Stimulated activated naive CD8-positive, alpha-beta T cell treated with anti-CD3 and anti-CD28 coated beads, Interleukin-15, amount 100 ng/mL, for 72 hours (primary cell): Measurements from ENCODE around the gene NUDT22.

Experiments
- ATAC-seq: fragments of 150-1000 bp; cut with Tn5 transposase; 2 replicates; pipeline ENCODE4 v1.10.0; 2021; ENCODE audit warnings: mild to moderate bottlenecking, moderate library complexity
- DNase-seq, 2 donors: peaks; one replicate each; pipeline ENCODE4 v3.0.0; 2021 to 2022
- H3K27ac Mint-ChIP-seq, 2 donors: one replicate each; pipeline ENCODE4 v1.8.0; 2022; ENCODE audit warnings: mild to moderate bottlenecking in 2 of 2, mixed read lengths in 2 of 2, moderate library complexity in 2 of 2
- H3K27me3 Mint-ChIP-seq: one replicate; pipeline ENCODE4 v1.8.0; 2022; ENCODE audit warnings: mixed read lengths
- H3K4me1 Mint-ChIP-seq: one replicate; pipeline ENCODE4 v1.8.0; 2022; ENCODE audit warnings: mild to moderate bottlenecking, mixed read lengths
- H3K4me3 Mint-ChIP-seq, 2 donors: one replicate each; pipeline ENCODE4 v1.8.0; 2022; ENCODE audit warnings: mild to moderate bottlenecking in 2 of 2, mixed read lengths in 2 of 2, moderate library complexity in 1 of 2
- H3K9me3 Mint-ChIP-seq, 2 donors: one replicate each; pipeline ENCODE4 v1.8.0; 2022; ENCODE audit warnings: mixed read lengths in 2 of 2

Gene NUDT22

GRCh38 chr11:64251016-64251752 is 25.1 kb downstream of the NUDT22 start, which contains the start of gene PLCB3:
Gene PLCB3, plus strand, starts transcription at chr11:64251530. Its CDS starts 120 bp downstream, at chr11:64251650.
- Mint-ChIP-seq H3K27ac (peak within 1 kb of the TSS; percentile 75 to 89), H3K9me3 (no peaks in the 10 kb centered on the region), H3K4me3 (peak within 1 kb of the TSS; percentile 93 to 96), H3K4me1 (peaks cover 60% of the 10 kb centered on the region), H3K27me3 (no peaks in the 10 kb centered on the region)
- peak; percentile 55 to 75 for DNase-seq
- peak; percentile 67 for ATAC-seq

- DNase-seq (no peak), ATAC-seq (no peak)
- H3K27me3 Mint-ChIP-seq: no peaks in the 10 kb centered on the region
- no peaks in the 10 kb centered on the region for H3K9me3 Mint-ChIP-seq
- peak overlapping the region; percentile 75 to 89 for H3K27ac Mint-ChIP-seq
- H3K4me3 Mint-ChIP-seq: peak overlapping the region; percentile 93 to 96
- peaks cover 60% of the 10 kb centered on the region for H3K4me1 Mint-ChIP-seq
These were observed 25.6 kb downstream of the NUDT22 start for GRCh38 chr11:64251753-64252002.

- Mint-ChIP-seq H3K27me3 (no peaks in the 10 kb centered on the region), H3K9me3 (no peaks in the 10 kb centered on the region), H3K27ac (peak overlapping the region; percentile 75 to 89), H3K4me1 (peaks cover 55% of the 10 kb centered on the region), H3K4me3 (peak overlapping the region; percentile 93 to 96)
- peak; percentile 8 for ATAC-seq
- DNase-seq: no peak
These were observed 26.2 kb downstream of the NUDT22 start for GRCh38 chr11:64252003-64252872.

GRCh38 chr11:64253043-64253442 is 27.0 kb downstream of the NUDT22 start:
- Mint-ChIP-seq H3K4me1 (peaks cover 47% of the 10 kb centered on the region), H3K9me3 (no peaks in the 10 kb centered on the region), H3K4me3 (no peak overlapping the region), H3K27me3 (no peaks in the 10 kb centered on the region), H3K27ac (no peak overlapping the region)
- ATAC-seq (no peak), DNase-seq (no peak)

GRCh38 chr11:64253481-64253880 is 27.4 kb downstream of the NUDT22 start:
- Mint-ChIP-seq H3K4me1 (peaks cover 43% of the 10 kb centered on the region), H3K27me3 (no peaks in the 10 kb centered on the region), H3K4me3 (no peak overlapping the region), H3K27ac (no peak overlapping the region), H3K9me3 (no peaks in the 10 kb centered on the region)
- DNase-seq: no peak
- no peak for ATAC-seq

GRCh38 chr11:64254326-64254725 is 28.3 kb downstream of the NUDT22 start:
- ATAC-seq (no peak), DNase-seq (no peak)
- Mint-ChIP-seq H3K4me3 (no peak overlapping the region), H3K9me3 (no peaks in the 10 kb centered on the region), H3K4me1 (peaks cover 44% of the 10 kb centered on the region), H3K27me3 (no peaks in the 10 kb centered on the region), H3K27ac (no peak overlapping the region)

GRCh38 chr11:64255135-64256128 is 29.4 kb downstream of the NUDT22 start:
- Mint-ChIP-seq H3K4me3 (no peak overlapping the region), H3K27me3 (no peaks in the 10 kb centered on the region), H3K27ac (no peak overlapping the region), H3K9me3 (no peaks in the 10 kb centered on the region), H3K4me1 (peaks cover 43% of the 10 kb centered on the region)
- DNase-seq: no peak
- ATAC-seq: no peak

- H3K27ac Mint-ChIP-seq: peak overlapping the region in 1 of 2 donors; percentile 27
- H3K4me3 Mint-ChIP-seq: no peak overlapping the region
- no peaks in the 10 kb centered on the region for H3K9me3 Mint-ChIP-seq
- ATAC-seq (no peak), DNase-seq (no peak)
- H3K27me3 Mint-ChIP-seq: no peaks in the 10 kb centered on the region
- peaks cover 38% of the 10 kb centered on the region for H3K4me1 Mint-ChIP-seq
These were observed 30.2 kb downstream of the NUDT22 start for GRCh38 chr11:64256300-64256699.

- Mint-ChIP-seq H3K9me3 (no peaks in the 10 kb centered on the region), H3K4me1 (peaks cover 21% of the 10 kb centered on the region), H3K27me3 (no peaks in the 10 kb centered on the region), H3K4me3 (no peak overlapping the region), H3K27ac (no peak overlapping the region)
- ATAC-seq (no peak), DNase-seq (no peak)
These were observed 32.3 kb downstream of the NUDT22 start for GRCh38 chr11:64258356-64258755.

GRCh38 chr11:64258946-64259532 is 33.0 kb downstream of the NUDT22 start:
- no peak overlapping the region for H3K27ac Mint-ChIP-seq
- no peak overlapping the region for H3K4me3 Mint-ChIP-seq
- H3K4me1 Mint-ChIP-seq: peaks cover 14% of the 10 kb centered on the region
- no peaks in the 10 kb centered on the region for H3K9me3 Mint-ChIP-seq
- DNase-seq (no peak), ATAC-seq (no peak)
- no peaks in the 10 kb centered on the region for H3K27me3 Mint-ChIP-seq

- H3K27ac Mint-ChIP-seq: no peak overlapping the region
- H3K9me3 Mint-ChIP-seq: no peaks in the 10 kb centered on the region
- DNase-seq (no peak), ATAC-seq (peak; percentile 18)
- no peak overlapping the region for H3K4me3 Mint-ChIP-seq
- H3K27me3 Mint-ChIP-seq: no peaks in the 10 kb centered on the region
- H3K4me1 Mint-ChIP-seq: peaks cover 14% of the 10 kb centered on the region
These were observed 33.5 kb downstream of the NUDT22 start for GRCh38 chr11:64259533-64260067.

GRCh38 chr11:64260147-64260708 is 34.2 kb downstream of the NUDT22 start:
- Mint-ChIP-seq H3K27ac (no peak overlapping the region), H3K4me1 (peaks cover 14% of the 10 kb centered on the region), H3K4me3 (no peak overlapping the region), H3K27me3 (no peaks in the 10 kb centered on the region), H3K9me3 (no peaks in the 10 kb centered on the region)
- no peak for DNase-seq
- peak; percentile 46 for ATAC-seq

- no peak for DNase-seq
- Mint-ChIP-seq H3K27ac (no peak overlapping the region), H3K4me3 (no peak overlapping the region), H3K4me1 (peaks cover 14% of the 10 kb centered on the region), H3K9me3 (no peaks in the 10 kb centered on the region), H3K27me3 (no peaks in the 10 kb centered on the region)
- no peak for ATAC-seq
These were observed 35.5 kb downstream of the NUDT22 start for GRCh38 chr11:64261556-64262080.

GRCh38 chr11:64262271-64263002 is 36.4 kb downstream of the NUDT22 start:
- Mint-ChIP-seq H3K4me1 (peaks cover 15% of the 10 kb centered on the region), H3K27ac (no peak overlapping the region), H3K27me3 (no peaks in the 10 kb centered on the region), H3K4me3 (no peak overlapping the region), H3K9me3 (no peaks in the 10 kb centered on the region)
- no peak for DNase-seq
- ATAC-seq: no peak
